HEK293T (cell line): Measurements from ENCODE around the gene TMC3.
"Not testable (repeated sequence)": the region's sequence is repeated elsewhere in the genome, so short reads cannot be mapped to it uniquely, and the experiment has no call there.

Source experiments
- CTCF ChIA-PET: fragments of 350-600 bp; formaldehyde crosslinking; extraction: SDS; loops from one replicate; lab custom pipeline; 2021; ENCODE audit warnings: antibody characterized with exemption, inconsistent platforms; lab: Yijun Ruan, JAX
- POLR2A ChIA-PET: fragments of 350-600 bp; formaldehyde crosslinking; extraction: SDS; loops from one replicate; lab custom pipeline; 2020; ENCODE audit warnings: antibody characterized with exemption, inconsistent platforms; lab: Yijun Ruan, JAX
- DNase-seq: peaks from one replicate; pipeline ENCODE4 v3.0.0; 2012; ENCODE audit warnings: mixed read lengths; ENCODE audit errors: extremely low spot score
- ARNT ChIP-seq: fragments of 450-650 bp; IDR thresholded peaks from 2 replicates; pipeline ENCODE4 v1.6.1; 2017; ENCODE audit warnings: mild to moderate bottlenecking
- BHLHE40 ChIP-seq: fragments of 450-650 bp; IDR thresholded peaks from 2 replicates; pipeline ENCODE4 v1.6.1; 2016; ENCODE audit warnings: mild to moderate bottlenecking, moderate library complexity, borderline replicate concordance
- CTBP1 ChIP-seq: fragments of 450-650 bp; IDR thresholded peaks from 2 replicates; pipeline ENCODE4 v1.6.1; 2016; ENCODE audit warnings: borderline replicate concordance
- ELF4 ChIP-seq: fragments of 450-650 bp; IDR thresholded peaks from 2 replicates; pipeline ENCODE4 v1.6.1; 2017; ENCODE audit warnings: antibody characterized with exemption
- FOXA1 ChIP-seq: fragments of 450-650 bp; IDR thresholded peaks from 2 replicates; pipeline ENCODE4 v1.6.1; 2016; ENCODE audit warnings: mild to moderate bottlenecking
- FOXK2 ChIP-seq: fragments of 450-650 bp; IDR thresholded peaks from 2 replicates; pipeline ENCODE4 v1.6.1; 2016; ENCODE audit warnings: mild to moderate bottlenecking
- FOXM1 ChIP-seq: fragments of 450-650 bp; IDR thresholded peaks from 2 replicates; pipeline ENCODE4 v1.6.1; 2017; ENCODE audit warnings: mild to moderate bottlenecking, borderline replicate concordance
- HDGF ChIP-seq: fragments of 450-650 bp; IDR thresholded peaks from 2 replicates; pipeline ENCODE4 v1.6.1; 2017; ENCODE audit warnings: antibody characterized with exemption, borderline replicate concordance
- L3MBTL2 ChIP-seq: fragments of 450-650 bp; conservative IDR thresholded peaks from 2 replicates; pipeline ENCODE4 v1.6.1; 2016; ENCODE audit warnings: mild to moderate bottlenecking
- LEF1 ChIP-seq: fragments of 450-650 bp; IDR thresholded peaks from 2 replicates; pipeline ENCODE4 v1.6.1; 2017; ENCODE audit warnings: mild to moderate bottlenecking, borderline replicate concordance
- NFRKB ChIP-seq: fragments of 450-650 bp; IDR thresholded peaks from 2 replicates; pipeline ENCODE4 v1.6.1; 2016; ENCODE audit warnings: mild to moderate bottlenecking, moderate library complexity
- SP1 ChIP-seq: fragments of 450-650 bp; IDR thresholded peaks from 2 replicates; pipeline ENCODE4 v1.6.1; 2017
- SUZ12 ChIP-seq: fragments of 450-650 bp; IDR thresholded peaks from 2 replicates; pipeline ENCODE4 v1.6.1; 2016; ENCODE audit warnings: mild to moderate bottlenecking
- TARDBP ChIP-seq: fragments of 450-650 bp; IDR thresholded peaks from 2 replicates; pipeline ENCODE4 v1.6.1; 2016
- ZNF384 ChIP-seq: fragments of 450-650 bp; IDR thresholded peaks from 2 replicates; pipeline ENCODE4 v1.6.1; 2016
- TF ChIP-seq, protein P1 (sequence below): fragments of 450-650 bp; IDR thresholded peaks from 2 replicates; pipeline ENCODE4 v1.6.1; 2016

The TMC3 gene

DNA sequence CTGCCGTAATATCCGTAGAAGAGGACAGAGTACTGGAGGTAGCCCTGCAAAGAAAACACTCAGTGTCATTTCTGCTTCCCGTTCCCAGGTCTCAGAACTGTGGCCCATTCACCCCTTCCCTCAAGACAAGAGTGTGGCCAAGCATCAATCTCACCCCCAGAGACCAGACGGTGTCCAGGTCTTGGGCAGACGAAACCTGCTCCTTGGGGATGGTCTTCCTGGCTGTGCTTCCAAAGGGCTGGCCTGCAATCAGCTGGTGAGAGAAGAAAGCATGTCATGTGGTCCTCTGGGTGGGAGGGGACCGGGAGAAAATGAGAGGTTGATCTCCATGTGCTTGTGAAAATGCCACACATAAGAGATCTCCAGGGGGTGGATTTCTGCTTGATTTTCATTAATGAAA lies 15.8 kb downstream of the TMC3 start:
- CTCF ChIA-PET, result interaction anchor here (0.7 kb wide), 1 partner anchor 84 kb away, joined by 4 read pairs; no protein-coding TSS in a partner anchor
- DNase-seq, result no peak
- TF ChIP-seq SUZ12 (no peak), HDGF (no peak), NFRKB (no peak), L3MBTL2 (no peak), FOXK2 (no peak), ARNT (no peak), LEF1 (no peak), TARDBP (no peak)
- TF ChIP-seq, protein P1, sequence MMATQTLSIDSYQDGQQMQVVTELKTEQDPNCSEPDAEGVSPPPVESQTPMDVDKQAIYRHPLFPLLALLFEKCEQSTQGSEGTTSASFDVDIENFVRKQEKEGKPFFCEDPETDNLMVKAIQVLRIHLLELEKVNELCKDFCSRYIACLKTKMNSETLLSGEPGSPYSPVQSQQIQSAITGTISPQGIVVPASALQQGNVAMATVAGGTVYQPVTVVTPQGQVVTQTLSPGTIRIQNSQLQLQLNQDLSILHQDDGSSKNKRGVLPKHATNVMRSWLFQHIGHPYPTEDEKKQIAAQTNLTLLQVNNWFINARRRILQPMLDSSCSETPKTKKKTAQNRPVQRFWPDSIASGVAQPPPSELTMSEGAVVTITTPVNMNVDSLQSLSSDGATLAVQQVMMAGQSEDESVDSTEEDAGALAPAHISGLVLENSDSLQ, result no peak
- POLR2A ChIA-PET, result no interaction called here

DNA sequence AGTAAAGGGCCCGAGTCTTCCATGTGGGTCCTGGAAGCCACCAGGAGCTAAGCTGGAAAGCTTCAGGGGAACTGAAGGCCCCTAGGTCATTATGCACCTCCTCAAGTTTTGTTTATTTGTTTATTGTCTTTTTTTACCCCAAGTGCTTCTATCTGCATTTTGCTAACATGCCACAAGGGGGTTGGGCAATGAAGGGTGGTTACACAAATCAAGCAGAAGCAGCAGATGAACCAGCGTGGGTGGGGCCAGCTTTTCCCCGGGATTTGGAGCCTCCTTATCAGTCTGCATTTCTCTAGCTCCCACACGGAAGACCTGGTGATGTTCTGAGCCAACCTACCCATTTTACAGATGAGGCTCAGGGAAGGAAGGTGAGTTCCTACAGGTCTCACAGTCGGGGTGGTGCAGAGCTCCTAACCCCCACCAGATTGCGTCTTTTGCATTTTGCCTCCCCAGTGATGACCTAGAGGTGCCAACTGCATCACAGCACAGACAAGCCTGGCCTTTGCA lies 16.8 kb downstream of the TMC3 start:
- TF ChIP-seq CTBP1 (no peak), NFRKB (no peak), BHLHE40 (no peak), TARDBP (no peak), FOXA1 (no peak), FOXK2 (no peak)
- TF ChIP-seq, protein P1, result no peak
- ChIA-PET POLR2A (interaction anchor here (1.6 kb wide), 1 partner anchor 33 kb away, joined by 5 read pairs; the partner anchor contains the start of gene STARD5), CTCF (no interaction called here)
- peak; percentile 38 for DNase-seq

DNA sequence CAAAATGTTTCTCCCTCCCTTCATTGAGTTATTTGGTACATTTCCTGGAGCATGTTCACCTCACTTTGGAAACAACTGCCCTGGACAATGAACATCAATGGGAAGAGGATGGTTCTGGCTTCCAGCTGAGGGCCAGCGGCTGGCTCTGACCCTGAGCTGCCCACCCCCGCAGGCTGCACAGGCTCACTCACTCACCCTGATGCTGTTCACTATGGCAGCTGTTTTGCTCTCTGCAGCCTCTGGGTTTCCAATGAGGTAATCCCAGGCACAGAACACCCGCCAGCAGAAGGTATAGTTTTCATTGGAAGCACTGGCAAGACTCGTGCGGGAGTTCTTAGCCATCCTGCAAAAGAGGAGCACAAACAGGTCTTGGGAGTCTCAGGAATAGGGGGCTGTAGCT lies 17.8 kb downstream of the TMC3 start:
- no peak for DNase-seq
- ChIA-PET CTCF (interaction anchor here (0.5 to 1.6 kb wide), 3 partner anchors 10 to 569 kb away, joined by 4 to 9 read pairs (median 5); no protein-coding TSS in a partner anchor), POLR2A (interaction anchor here (1.6 kb wide), 1 partner anchor 32 kb away, joined by 5 read pairs; the partner anchor contains the start of gene STARD5)
- TF ChIP-seq ELF4, result no peak
- TF ChIP-seq FOXK2, result no peak
- TF ChIP-seq FOXA1, result no peak
- no peak for TF ChIP-seq SP1
- TF ChIP-seq L3MBTL2, result no peak
- no peak for TF ChIP-seq SUZ12
- TF ChIP-seq, protein P1, result no peak
- TF ChIP-seq CTBP1, result no peak
- TF ChIP-seq FOXM1, result no peak
- TF ChIP-seq BHLHE40, result no peak
- TF ChIP-seq NFRKB, result no peak
- TF ChIP-seq HDGF, result no peak
- no peak for TF ChIP-seq TARDBP
- TF ChIP-seq ZNF384, result no peak
- no peak for TF ChIP-seq LEF1
- no peak for TF ChIP-seq ARNT

DNA sequence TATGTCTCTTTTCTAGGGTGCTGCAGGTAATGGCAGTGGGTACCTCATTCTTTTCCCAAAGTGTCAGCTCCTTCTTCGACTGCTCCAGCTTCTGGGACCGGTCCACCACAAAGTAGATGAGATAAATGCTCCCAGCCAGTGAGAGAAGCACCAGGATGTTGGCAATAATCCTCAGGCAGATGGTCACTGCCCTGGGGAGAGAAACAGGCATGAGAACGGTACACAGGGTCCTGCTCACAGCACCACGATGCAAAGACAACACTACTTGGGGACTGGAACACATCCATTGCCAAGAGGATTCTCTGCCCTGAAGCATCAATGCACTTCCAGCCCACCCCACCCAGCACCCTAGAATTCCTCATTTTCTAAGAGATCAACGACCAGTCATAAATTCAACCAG lies 22.4 kb downstream of the TMC3 start:
- ChIA-PET POLR2A (no interaction called here), CTCF (interaction anchor here (1.3 kb wide), 1 partner anchor 85 kb away, joined by 5 read pairs; no protein-coding TSS in a partner anchor)
- DNase-seq, result no peak
- TF ChIP-seq HDGF (no peak), FOXK2 (no peak), SP1 (no peak), BHLHE40 (no peak), CTBP1 (no peak), ZNF384 (no peak), FOXA1 (no peak), ARNT (no peak), FOXM1 (no peak), ELF4 (no peak), TARDBP (no peak), LEF1 (no peak)

DNA sequence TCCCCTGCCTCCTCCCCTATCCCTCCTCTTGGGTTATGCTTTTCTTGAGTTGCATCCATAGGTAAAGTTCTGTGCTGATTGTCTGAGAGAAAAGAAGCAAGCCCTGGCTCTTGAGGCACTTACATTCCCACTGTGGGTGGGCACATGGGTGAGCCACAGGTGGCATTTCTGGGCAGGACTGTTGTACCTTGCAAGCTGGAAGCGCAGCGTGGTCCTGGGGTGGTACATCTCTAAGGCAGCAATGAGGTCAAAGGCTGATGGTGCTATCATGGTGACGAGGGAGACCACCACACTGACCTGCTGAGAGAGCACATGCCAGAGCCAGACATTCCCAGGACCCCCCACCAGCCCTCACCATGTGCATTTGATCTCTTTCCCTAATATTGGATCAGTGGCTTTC lies 24.7 kb downstream of the TMC3 start:
- CTCF ChIA-PET, result interaction anchor here (0.6 kb wide), 1 partner anchor 372 kb away, joined by 4 read pairs; no protein-coding TSS in a partner anchor
- TF ChIP-seq BHLHE40 (no peak), ELF4 (no peak), L3MBTL2 (no peak)
- POLR2A ChIA-PET, result no interaction called here
- DNase-seq, result no peak

DNA sequence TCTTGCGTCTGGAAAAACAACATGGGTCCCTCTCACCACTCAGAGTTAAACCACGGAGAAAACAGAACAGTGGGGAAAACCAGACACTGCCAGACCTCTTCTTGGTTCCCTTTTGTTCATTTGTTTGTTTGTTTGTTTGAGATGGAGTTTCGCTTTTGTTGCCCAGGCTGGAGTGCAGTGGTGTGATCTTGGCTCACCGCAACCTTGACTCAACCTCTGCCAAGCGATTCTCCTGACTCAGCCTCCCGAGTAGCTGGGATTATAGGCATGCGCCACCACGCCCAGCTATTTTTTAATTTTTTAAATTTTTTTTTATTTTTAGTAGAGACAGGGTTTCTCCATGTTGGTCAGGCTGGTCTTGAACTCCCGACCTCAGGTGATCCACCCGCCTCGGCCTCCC lies 25.3 kb downstream of the TMC3 start:
- POLR2A ChIA-PET, DNase-seq: not testable (repeated sequence)
- CTCF ChIA-PET, result interaction anchor here (0.8 kb wide), 1 partner anchor 22 kb away, joined by 3 read pairs; no protein-coding TSS in a partner anchor

DNA sequence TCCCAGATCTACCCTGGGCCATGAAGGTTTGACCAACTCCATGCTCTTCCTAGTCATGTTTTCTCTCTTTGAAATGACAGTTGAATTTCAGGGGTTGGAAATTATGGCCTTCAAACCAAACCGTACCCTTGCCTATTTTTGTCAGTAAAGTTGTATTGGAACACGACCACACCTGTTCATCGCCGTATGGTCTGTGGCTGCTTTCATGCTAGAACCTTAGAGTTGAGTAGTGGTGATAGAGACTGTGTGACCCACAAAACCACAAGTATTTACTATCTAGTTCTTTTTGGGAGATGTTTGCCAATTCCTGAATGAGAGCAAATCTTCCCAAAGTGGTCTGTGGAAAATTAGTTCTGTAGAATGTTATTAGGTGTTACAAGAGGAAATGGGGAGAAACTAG lies 26.1 kb downstream of the TMC3 start:
- ChIA-PET CTCF (no interaction called here), POLR2A (no interaction called here)
- no peak for DNase-seq
- TF ChIP-seq FOXA1 (no peak), FOXM1 (no peak), L3MBTL2 (no peak), TARDBP (no peak), ZNF384 (no peak), ARNT (no peak), FOXK2 (no peak), LEF1 (no peak), SUZ12 (no peak), BHLHE40 (no peak), NFRKB (no peak), ELF4 (no peak), CTBP1 (no peak), SP1 (no peak), HDGF (no peak)
- TF ChIP-seq, protein P1, result no peak
